Measurements from ENCODE around the gene SLC5A11.

GRCh38 chr16:24850289-24850938, 4.7 kb downstream of the SLC5A11 start:
- no peak for TF ChIP-seq EGR1 (IDR thresholded peaks at IDR 0.05; ENCODE audit: low read depth in 2 of 2)
- no peak for TF ChIP-seq RAD21 (IDR thresholded peaks at IDR 0.05)

Data from liver (tissue), 2 donors.